HCT116 (cell line): ENCODE measurements around the gene TCEAL4.

Experiments
- CTCF ChIP-seq, 3 experiments: fragments of 200-600 bp in 1 of 3; sonication (generic) in 1 of 3; IDR thresholded peaks in 2 of 3; conservative IDR thresholded peaks in 1 of 3; 2 replicates each; pipeline ENCODE4 v1.5.1; 2012 to 2017; ENCODE audit warnings: low read depth in 2 of 3, low read length in 2 of 3, antibody characterized with exemption in 1 of 3, borderline replicate concordance in 1 of 3, control low read depth in 1 of 3, mild to moderate bottlenecking in 1 of 3, mixed read lengths in 1 of 3, mixed run types in 1 of 3, moderate library complexity in 1 of 3; ENCODE audit not compliant: insufficient read depth in 1 of 3
- ELF1 ChIP-seq: IDR thresholded peaks from 2 replicates; pipeline ENCODE4 v1.6.1; 2012; ENCODE audit warnings: low read depth, borderline replicate concordance
- EZH2 ChIP-seq: fragments of 200-600 bp; sonication (generic); IDR thresholded peaks from 2 replicates; pipeline ENCODE4 v1.6.1; 2017; ENCODE audit warnings: antibody characterized with exemption, mixed run types
- EZH2phosphoT487 ChIP-seq: fragments of 200-600 bp; IDR thresholded peaks from 2 replicates; pipeline ENCODE4 v1.6.1; 2018; ENCODE audit warnings: antibody characterized with exemption, borderline replicate concordance
- POLR2A ChIP-seq: IDR thresholded peaks from 2 replicates; pipeline ENCODE4 v1.7.0; 2011; ENCODE audit warnings: borderline replicate concordance; ENCODE audit not compliant: insufficient read depth, insufficient read length; ENCODE audit errors: extremely low read depth
- SRF ChIP-seq: IDR thresholded peaks from 2 replicates; pipeline ENCODE4 v1.6.1; 2012; ENCODE audit warnings: low read depth
- ZFX ChIP-seq: fragments of 450-650 bp; IDR thresholded peaks from 2 replicates; pipeline ENCODE4 v1.6.1; 2017

- TF ChIP-seq CTCF (IDR thresholded peaks at IDR 0.05 in 2 of 3, conservative IDR thresholded peaks at IDR 0.05 in 1 of 3; ENCODE audit: borderline replicate concordance in 1 of 3, insufficient read depth in 1 of 3, low read depth in 2 of 3, low read length in 2 of 3) = no peak
- TF ChIP-seq EZH2phosphoT487 = no peak
- TF ChIP-seq EZH2 = no peak
- no peak for TF ChIP-seq SRF
- no peak for TF ChIP-seq ELF1
- TF ChIP-seq POLR2A = no peak
- TF ChIP-seq ZFX = no peak
Observed at GRCh38 chrX:103536071-103536470, 49.2 kb upstream of the TCEAL4 start.
